PC-3 (cell line): ENCODE data around the gene NEK4.

Experiments
- CTCF ChIP-seq: fragments of 300-600 bp; sonication (generic); conservative IDR thresholded peaks from 2 replicates; pipeline ENCODE4 v1.5.1; 2017; ENCODE audit warnings: antibody characterized with exemption, low read depth, mild to moderate bottlenecking, low read length
- EZH2 ChIP-seq: fragments of 300-600 bp; sonication (generic); IDR thresholded peaks from one replicate; pipeline ENCODE4 v1.6.1; 2017; ENCODE audit warnings: antibody characterized with exemption, mild to moderate bottlenecking, low read length; ENCODE audit not compliant: unreplicated experiment

DNA sequence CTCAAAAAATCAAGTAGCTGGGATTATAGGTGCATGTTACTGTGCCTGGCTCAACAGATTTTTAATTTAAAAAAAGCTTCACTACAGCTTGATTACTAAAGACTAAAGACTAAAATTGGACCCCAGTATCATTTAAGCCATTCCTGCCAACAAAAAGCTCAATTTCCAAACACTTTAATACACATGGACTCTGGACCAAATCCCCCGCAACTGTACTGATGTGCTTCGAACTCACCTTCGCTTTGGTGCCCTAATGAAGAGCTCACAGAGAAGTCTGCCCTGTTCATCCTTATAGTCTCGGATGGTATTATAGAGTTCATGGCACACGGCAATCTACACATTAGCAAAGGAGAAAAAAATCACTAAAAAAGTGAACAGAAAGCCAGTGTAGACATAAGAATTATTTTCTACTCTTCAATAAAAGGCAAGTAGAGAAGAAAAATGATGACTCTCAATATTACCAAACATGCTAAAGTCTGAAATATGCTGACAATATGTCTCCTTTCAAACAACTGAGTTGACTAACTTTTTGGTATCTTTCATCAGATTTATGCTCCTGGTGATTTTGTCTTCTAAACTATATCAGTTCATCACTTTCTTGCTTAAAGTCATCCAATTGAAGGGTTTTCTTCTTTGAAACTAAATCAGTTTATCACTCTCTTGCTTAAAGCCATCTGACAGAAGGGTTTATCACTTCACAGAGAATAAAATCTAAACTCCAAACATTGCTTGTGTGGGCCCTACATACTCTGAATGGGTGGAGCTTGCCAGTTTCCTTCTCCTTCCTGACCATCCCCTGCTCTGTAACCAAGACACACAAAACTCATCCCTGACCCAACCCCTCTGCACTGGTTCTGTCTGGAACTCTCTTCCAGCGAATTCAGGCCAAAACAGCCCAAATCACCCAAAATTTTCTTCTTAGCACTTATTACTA, 92.2 kb downstream of the NEK4 start:
- no peak for TF ChIP-seq EZH2
- no peak for TF ChIP-seq CTCF
